ENCODE data around the gene PLXNA4. TPM values are rescaled to one million over a fixed set of nuclear protein-coding genes. Genes with fewer than 3 reads are reported as not detected.

Gene PLXNA4
- total and polyA plus RNA-seq, 4 donors, result 0.04 to 1.1 (median 0.41) TPM

DNA sequence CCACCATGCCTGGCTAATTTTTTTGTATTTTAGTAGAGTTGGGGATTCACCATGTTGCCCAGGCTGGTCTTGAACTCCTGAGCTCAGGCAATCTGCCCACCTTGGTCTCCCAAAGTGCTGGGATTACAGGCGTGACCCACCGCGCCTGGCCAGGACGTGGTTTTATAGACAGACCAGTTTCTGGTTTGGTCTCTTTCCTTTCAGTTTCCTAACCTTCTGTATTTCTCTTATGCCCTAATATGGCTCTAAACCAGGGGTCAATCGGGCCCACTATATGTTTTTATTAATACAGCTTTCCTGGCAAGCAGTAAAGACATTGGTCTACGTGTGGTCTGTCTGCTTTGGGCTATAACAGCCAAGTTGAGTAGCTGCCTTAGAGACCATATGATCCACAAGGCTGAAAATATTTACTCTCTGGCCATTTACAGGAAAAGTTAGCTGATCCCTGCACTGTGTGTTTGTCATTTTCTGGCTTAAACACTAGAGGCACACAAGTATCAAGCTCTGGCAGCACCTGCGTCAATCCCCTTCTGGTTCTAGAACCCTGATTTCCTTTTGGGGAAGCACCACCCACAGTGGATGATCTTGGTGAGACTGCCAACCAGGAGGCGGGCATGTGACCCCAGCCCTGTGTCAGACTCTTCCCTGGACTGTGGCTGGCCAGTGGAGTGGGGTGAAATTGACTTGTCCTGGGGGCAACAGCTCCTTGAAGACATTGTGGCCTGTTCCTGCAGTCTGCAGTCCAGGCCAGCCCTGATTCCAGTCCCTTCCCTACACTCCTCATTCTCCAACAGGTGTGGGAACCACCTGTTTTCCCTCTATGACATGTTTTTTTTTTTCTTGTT is 497.2 kb downstream of the PLXNA4 start:
- no peak overlapping the region for H3K4me3 ChIP-seq (ENCODE audit: low read depth in 1 of 3, low read length in 3 of 3)
- no peak for TF ChIP-seq SP1 (IDR thresholded peaks at IDR 0.05)
- TF ChIP-seq EGR1 (IDR thresholded peaks at IDR 0.05; ENCODE audit: low read depth in 2 of 2), result no peak
- TF ChIP-seq, protein P1, sequence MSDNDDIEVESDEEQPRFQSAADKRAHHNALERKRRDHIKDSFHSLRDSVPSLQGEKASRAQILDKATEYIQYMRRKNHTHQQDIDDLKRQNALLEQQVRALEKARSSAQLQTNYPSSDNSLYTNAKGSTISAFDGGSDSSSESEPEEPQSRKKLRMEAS (IDR thresholded peaks at IDR 0.05), result no peak
- no peak for TF ChIP-seq FOXA2 (IDR thresholded peaks at IDR 0.05)
- no peak overlapping the region for H3K27ac ChIP-seq (ENCODE audit: low read depth in 1 of 2, low read length in 2 of 2)
- H3K9ac ChIP-seq (ENCODE audit: low read depth in 1 of 2, low read length in 2 of 2), result no peak overlapping the region
- no peaks in the 10 kb centered on the region for H3K27me3 ChIP-seq (ENCODE audit: control insufficient read depth in 4 of 4, insufficient read depth in 4 of 4, low read length in 3 of 4)
- H3K9me3 ChIP-seq (ENCODE audit: control insufficient read depth in 4 of 4, low read length in 3 of 4), result no peaks in the 10 kb centered on the region
- H3K36me3 ChIP-seq (ENCODE audit: control insufficient read depth in 4 of 4, insufficient read depth in 3 of 4, low read depth in 1 of 4, low read length in 3 of 4), result no peaks in the 10 kb centered on the region
- H3K4me1 ChIP-seq (ENCODE audit: control insufficient read depth in 4 of 4, insufficient read depth in 4 of 4, low read length in 3 of 4), result peaks cover 0 to 16% (median 13%) of the 10 kb centered on the region in 4 donors
- no peak for DNase-seq (ENCODE audit: low spot score)
- 86% methylated on average over 8 of the region's 8 CpGs for WGBS

DNA sequence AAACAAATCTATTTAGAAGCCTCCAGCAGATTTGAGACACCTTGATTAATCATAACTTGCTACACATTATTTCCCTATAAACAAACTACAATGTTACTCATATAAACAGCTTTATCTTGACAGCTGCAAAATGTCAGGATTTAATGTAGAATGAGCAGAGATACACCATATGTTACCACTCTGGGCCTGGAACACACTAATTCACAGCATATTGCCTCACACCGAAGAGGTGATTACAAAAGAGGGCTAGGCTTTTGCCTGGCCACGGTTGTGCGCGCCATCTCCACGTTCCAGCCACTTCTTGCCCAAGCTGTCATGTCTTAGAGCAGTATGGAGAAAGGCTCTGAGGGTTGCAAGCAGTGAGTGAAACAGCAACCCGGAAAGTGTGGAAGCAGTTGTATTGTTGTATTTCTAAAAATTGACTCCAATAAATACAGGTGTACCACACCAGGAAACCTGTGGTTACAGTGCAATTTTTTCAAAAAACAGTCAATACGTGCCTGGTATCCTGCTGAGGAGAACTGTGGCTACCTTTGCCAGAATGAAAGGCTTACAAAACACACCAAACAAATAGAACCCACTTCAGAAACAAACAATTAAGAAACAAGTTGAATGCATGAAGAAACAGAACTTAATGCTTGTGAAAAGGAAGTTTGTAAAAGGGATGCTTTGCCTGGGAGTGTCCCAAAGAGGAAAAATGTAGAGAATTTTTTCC is 498.1 kb downstream of the PLXNA4 start:
- Histone ChIP-seq H3K9me3 (ENCODE audit: control insufficient read depth in 4 of 4, low read length in 3 of 4) (no peaks in the 10 kb centered on the region), H3K27ac (ENCODE audit: low read depth in 1 of 2, low read length in 2 of 2) (no peak overlapping the region), H3K27me3 (ENCODE audit: control insufficient read depth in 4 of 4, insufficient read depth in 4 of 4, low read length in 3 of 4) (no peaks in the 10 kb centered on the region), H3K4me1 (ENCODE audit: control insufficient read depth in 4 of 4, insufficient read depth in 4 of 4, low read length in 3 of 4) (peaks cover 0 to 24% (median 19%) of the 10 kb centered on the region in 4 donors), H3K9ac (ENCODE audit: low read depth in 1 of 2, low read length in 2 of 2) (no peak overlapping the region), H3K4me3 (ENCODE audit: low read depth in 1 of 3, low read length in 3 of 3) (no peak overlapping the region), H3K36me3 (ENCODE audit: control insufficient read depth in 4 of 4, insufficient read depth in 3 of 4, low read depth in 1 of 4, low read length in 3 of 4) (no peaks in the 10 kb centered on the region)
- DNase-seq (ENCODE audit: low spot score), result no peak
- WGBS, result 46% methylated on average over 7 of the region's 7 CpGs
- TF ChIP-seq HNF4G (IDR thresholded peaks at IDR 0.05) (no peak), RXRA (IDR thresholded peaks at IDR 0.05) (no peak), HNF4A (conservative IDR thresholded peaks at IDR 0.05) (no peak), FOXA1 (IDR thresholded peaks at IDR 0.05) (no peak), TAF1 (conservative IDR thresholded peaks at IDR 0.05) (no peak), YY1 (IDR thresholded peaks at IDR 0.05) (no peak), NR2F2 (IDR thresholded peaks at IDR 0.05) (no peak), SP1 (IDR thresholded peaks at IDR 0.05) (no peak), RAD21 (IDR thresholded peaks at IDR 0.05) (no peak), EGR1 (IDR thresholded peaks at IDR 0.05; ENCODE audit: low read depth in 2 of 2) (no peak), FOXA2 (IDR thresholded peaks at IDR 0.05) (no peak), GABPA (IDR thresholded peaks at IDR 0.05 in 1 of 2, conservative IDR thresholded peaks at IDR 0.05 in 1 of 2) (no peak), JUND (IDR thresholded peaks at IDR 0.05) (no peak)
- TF ChIP-seq, protein P2, sequence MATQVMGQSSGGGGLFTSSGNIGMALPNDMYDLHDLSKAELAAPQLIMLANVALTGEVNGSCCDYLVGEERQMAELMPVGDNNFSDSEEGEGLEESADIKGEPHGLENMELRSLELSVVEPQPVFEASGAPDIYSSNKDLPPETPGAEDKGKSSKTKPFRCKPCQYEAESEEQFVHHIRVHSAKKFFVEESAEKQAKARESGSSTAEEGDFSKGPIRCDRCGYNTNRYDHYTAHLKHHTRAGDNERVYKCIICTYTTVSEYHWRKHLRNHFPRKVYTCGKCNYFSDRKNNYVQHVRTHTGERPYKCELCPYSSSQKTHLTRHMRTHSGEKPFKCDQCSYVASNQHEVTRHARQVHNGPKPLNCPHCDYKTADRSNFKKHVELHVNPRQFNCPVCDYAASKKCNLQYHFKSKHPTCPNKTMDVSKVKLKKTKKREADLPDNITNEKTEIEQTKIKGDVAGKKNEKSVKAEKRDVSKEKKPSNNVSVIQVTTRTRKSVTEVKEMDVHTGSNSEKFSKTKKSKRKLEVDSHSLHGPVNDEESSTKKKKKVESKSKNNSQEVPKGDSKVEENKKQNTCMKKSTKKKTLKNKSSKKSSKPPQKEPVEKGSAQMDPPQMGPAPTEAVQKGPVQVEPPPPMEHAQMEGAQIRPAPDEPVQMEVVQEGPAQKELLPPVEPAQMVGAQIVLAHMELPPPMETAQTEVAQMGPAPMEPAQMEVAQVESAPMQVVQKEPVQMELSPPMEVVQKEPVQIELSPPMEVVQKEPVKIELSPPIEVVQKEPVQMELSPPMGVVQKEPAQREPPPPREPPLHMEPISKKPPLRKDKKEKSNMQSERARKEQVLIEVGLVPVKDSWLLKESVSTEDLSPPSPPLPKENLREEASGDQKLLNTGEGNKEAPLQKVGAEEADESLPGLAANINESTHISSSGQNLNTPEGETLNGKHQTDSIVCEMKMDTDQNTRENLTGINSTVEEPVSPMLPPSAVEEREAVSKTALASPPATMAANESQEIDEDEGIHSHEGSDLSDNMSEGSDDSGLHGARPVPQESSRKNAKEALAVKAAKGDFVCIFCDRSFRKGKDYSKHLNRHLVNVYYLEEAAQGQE (IDR thresholded peaks at IDR 0.05), result no peak
- TF ChIP-seq, protein P3, sequence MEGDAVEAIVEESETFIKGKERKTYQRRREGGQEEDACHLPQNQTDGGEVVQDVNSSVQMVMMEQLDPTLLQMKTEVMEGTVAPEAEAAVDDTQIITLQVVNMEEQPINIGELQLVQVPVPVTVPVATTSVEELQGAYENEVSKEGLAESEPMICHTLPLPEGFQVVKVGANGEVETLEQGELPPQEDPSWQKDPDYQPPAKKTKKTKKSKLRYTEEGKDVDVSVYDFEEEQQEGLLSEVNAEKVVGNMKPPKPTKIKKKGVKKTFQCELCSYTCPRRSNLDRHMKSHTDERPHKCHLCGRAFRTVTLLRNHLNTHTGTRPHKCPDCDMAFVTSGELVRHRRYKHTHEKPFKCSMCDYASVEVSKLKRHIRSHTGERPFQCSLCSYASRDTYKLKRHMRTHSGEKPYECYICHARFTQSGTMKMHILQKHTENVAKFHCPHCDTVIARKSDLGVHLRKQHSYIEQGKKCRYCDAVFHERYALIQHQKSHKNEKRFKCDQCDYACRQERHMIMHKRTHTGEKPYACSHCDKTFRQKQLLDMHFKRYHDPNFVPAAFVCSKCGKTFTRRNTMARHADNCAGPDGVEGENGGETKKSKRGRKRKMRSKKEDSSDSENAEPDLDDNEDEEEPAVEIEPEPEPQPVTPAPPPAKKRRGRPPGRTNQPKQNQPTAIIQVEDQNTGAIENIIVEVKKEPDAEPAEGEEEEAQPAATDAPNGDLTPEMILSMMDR (IDR thresholded peaks at IDR 0.05; ENCODE audit: low read depth, low read length, missing input control), result no peak
- TF ChIP-seq, protein P4, sequence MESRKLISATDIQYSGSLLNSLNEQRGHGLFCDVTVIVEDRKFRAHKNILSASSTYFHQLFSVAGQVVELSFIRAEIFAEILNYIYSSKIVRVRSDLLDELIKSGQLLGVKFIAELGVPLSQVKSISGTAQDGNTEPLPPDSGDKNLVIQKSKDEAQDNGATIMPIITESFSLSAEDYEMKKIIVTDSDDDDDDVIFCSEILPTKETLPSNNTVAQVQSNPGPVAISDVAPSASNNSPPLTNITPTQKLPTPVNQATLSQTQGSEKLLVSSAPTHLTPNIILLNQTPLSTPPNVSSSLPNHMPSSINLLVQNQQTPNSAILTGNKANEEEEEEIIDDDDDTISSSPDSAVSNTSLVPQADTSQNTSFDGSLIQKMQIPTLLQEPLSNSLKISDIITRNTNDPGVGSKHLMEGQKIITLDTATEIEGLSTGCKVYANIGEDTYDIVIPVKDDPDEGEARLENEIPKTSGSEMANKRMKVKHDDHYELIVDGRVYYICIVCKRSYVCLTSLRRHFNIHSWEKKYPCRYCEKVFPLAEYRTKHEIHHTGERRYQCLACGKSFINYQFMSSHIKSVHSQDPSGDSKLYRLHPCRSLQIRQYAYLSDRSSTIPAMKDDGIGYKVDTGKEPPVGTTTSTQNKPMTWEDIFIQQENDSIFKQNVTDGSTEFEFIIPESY (IDR thresholded peaks at IDR 0.05), result no peak
- TF ChIP-seq, protein P1 (IDR thresholded peaks at IDR 0.05), result no peak
- TF ChIP-seq, protein P5, sequence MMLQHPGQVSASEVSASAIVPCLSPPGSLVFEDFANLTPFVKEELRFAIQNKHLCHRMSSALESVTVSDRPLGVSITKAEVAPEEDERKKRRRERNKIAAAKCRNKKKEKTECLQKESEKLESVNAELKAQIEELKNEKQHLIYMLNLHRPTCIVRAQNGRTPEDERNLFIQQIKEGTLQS (IDR thresholded peaks at IDR 0.05), result no peak
